ENCODE measurements around the gene CD3E. TPM values are rescaled to one million over a fixed set of nuclear protein-coding genes. Genes with fewer than 3 reads are reported as not detected.

The CD3E gene
- total and polyA plus RNA-seq, 9 of the 15 experiments (the other 6 are each of a cell fraction or from before 2014, with no cell fraction given): 0.07 to 0.62 (median 0.19) TPM; not detected in 5

DNA sequence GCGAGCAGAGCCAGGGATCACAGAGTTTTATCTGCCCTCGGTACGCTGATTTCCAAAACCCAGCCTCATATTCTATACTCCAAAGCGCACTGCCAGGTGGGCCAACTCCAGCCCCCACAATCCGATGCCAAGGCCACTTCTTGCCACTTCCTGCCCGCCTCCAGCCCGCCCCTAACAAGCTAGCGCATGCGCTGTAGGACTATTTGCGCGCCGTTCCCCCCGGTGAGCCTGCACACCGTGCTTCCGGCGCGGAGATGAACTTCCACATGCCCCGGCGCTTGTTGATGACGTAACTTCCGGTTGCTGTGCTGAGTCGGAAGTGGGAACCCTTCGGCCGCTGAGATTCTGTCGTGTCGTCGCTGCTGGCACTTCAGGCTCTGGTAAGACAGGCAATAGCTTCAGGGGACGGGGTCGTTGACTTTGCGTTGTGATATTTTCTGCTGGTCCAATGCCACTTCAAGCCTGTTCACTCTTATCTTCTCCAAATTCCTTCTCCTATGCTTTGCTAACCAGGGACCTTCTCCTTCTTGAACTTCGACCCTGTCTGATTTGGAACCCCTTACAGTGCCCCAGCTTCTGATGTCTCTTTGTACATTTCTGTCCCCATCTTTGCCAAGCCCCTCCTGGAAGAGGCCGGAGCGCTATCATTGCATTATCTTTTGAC, 54.9 kb downstream of the CD3E start, which contains the start of gene UBE4A (continued):
- TF ChIP-seq, protein P1, sequence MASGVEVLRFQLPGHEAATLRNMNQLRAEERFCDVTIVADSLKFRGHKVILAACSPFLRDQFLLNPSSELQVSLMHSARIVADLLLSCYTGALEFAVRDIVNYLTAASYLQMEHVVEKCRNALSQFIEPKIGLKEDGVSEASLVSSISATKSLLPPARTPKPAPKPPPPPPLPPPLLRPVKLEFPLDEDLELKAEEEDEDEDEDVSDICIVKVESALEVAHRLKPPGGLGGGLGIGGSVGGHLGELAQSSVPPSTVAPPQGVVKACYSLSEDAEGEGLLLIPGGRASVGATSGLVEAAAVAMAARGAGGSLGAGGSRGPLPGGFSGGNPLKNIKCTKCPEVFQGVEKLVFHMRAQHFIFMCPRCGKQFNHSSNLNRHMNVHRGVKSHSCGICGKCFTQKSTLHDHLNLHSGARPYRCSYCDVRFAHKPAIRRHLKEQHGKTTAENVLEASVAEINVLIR (CRISPR knock-in tag; IDR thresholded peaks at IDR 0.05): peak; percentile 95
- TF ChIP-seq, protein P2, sequence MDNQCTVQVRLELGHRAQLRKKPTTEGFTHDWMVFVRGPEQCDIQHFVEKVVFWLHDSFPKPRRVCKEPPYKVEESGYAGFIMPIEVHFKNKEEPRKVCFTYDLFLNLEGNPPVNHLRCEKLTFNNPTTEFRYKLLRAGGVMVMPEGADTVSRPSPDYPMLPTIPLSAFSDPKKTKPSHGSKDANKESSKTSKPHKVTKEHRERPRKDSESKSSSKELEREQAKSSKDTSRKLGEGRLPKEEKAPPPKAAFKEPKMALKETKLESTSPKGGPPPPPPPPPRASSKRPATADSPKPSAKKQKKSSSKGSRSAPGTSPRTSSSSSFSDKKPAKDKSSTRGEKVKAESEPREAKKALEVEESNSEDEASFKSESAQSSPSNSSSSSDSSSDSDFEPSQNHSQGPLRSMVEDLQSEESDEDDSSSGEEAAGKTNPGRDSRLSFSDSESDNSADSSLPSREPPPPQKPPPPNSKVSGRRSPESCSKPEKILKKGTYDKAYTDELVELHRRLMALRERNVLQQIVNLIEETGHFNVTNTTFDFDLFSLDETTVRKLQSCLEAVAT (IDR thresholded peaks at IDR 0.05): no peak
- TF ChIP-seq TARDBP (IDR thresholded peaks at IDR 0.05) (no peak), ZNF77 (CRISPR knock-in tag; IDR thresholded peaks at IDR 0.05) (no peak), MAFF (IDR thresholded peaks at IDR 0.05; ENCODE audit: low read length) (no peak), ZNF324 (CRISPR knock-in tag; IDR thresholded peaks at IDR 0.05) (no peak), FUS (optimal IDR thresholded peaks at IDR 0.05; ENCODE audit: low read depth, low read length) (no peak), JUN (IDR thresholded peaks at IDR 0.05; ENCODE audit: borderline replicate concordance, low read depth, low read length) (peak; percentile 76; the same call in 1 of the 2 replicates), JUN (CRISPR knock-in tag; IDR thresholded peaks at IDR 0.05; ENCODE audit: borderline replicate concordance) (no peak), NCOA6 (IDR thresholded peaks at IDR 0.05) (no peak), ZNF282 (CRISPR knock-in tag; IDR thresholded peaks at IDR 0.05) (no peak), ZNF780A (CRISPR knock-in tag; IDR thresholded peaks at IDR 0.05) (no peak), ADNP (tag; IDR thresholded peaks at IDR 0.05) (peak; percentile 99), U2AF1 (optimal IDR thresholded peaks at IDR 0.05; ENCODE audit: low read depth, low read length) (no peak), ZNF146 (CRISPR knock-in tag; IDR thresholded peaks at IDR 0.05; ENCODE audit: unreplicated experiment) (no peak), KLF6 (CRISPR knock-in tag; IDR thresholded peaks at IDR 0.05; ENCODE audit: borderline replicate concordance) (no peak), TCF7L2 (IDR thresholded peaks at IDR 0.05; ENCODE audit: low read depth, low read length) (no peak), MTF1 (CRISPR knock-in tag; IDR thresholded peaks at IDR 0.05; ENCODE audit: borderline replicate concordance) (no peak)
- TF ChIP-seq, protein P3, sequence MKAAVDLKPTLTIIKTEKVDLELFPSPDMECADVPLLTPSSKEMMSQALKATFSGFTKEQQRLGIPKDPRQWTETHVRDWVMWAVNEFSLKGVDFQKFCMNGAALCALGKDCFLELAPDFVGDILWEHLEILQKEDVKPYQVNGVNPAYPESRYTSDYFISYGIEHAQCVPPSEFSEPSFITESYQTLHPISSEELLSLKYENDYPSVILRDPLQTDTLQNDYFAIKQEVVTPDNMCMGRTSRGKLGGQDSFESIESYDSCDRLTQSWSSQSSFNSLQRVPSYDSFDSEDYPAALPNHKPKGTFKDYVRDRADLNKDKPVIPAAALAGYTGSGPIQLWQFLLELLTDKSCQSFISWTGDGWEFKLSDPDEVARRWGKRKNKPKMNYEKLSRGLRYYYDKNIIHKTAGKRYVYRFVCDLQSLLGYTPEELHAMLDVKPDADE (conservative IDR thresholded peaks at IDR 0.05; ENCODE audit: control insufficient read depth, low read depth, low read length): no peak
- TF ChIP-seq, protein P4, sequence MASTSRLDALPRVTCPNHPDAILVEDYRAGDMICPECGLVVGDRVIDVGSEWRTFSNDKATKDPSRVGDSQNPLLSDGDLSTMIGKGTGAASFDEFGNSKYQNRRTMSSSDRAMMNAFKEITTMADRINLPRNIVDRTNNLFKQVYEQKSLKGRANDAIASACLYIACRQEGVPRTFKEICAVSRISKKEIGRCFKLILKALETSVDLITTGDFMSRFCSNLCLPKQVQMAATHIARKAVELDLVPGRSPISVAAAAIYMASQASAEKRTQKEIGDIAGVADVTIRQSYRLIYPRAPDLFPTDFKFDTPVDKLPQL (IDR thresholded peaks at IDR 0.05; ENCODE audit: extremely low read depth, insufficient read length): no peak
- TF ChIP-seq, protein P5, sequence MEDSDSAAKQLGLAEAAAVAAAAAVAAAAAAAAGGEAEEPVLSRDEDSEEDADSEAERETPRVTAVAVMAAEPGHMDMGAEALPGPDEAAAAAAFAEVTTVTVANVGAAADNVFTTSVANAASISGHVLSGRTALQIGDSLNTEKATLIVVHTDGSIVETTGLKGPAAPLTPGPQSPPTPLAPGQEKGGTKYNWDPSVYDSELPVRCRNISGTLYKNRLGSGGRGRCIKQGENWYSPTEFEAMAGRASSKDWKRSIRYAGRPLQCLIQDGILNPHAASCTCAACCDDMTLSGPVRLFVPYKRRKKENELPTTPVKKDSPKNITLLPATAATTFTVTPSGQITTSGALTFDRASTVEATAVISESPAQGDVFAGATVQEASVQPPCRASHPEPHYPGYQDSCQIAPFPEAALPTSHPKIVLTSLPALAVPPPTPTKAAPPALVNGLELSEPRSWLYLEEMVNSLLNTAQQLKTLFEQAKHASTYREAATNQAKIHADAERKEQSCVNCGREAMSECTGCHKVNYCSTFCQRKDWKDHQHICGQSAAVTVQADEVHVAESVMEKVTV (CRISPR knock-in tag; IDR thresholded peaks at IDR 0.05): no peak
- TF ChIP-seq, protein P6, sequence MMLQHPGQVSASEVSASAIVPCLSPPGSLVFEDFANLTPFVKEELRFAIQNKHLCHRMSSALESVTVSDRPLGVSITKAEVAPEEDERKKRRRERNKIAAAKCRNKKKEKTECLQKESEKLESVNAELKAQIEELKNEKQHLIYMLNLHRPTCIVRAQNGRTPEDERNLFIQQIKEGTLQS (IDR thresholded peaks at IDR 0.05): peak; percentile 100
- TF ChIP-seq, protein P6 (CRISPR knock-in tag; conservative IDR thresholded peaks at IDR 0.05): peak; percentile 87

Data from K562 (cell line).